Cerebellar cortex (tissue), 1 donor: Measurements from ENCODE around the gene MPV17.

Experiments
- DNase-seq: peaks from one replicate; pipeline ENCODE4 v3.0.0-alpha.2; 2015; ENCODE audit warnings: low spot score

The MPV17 gene

DNA sequence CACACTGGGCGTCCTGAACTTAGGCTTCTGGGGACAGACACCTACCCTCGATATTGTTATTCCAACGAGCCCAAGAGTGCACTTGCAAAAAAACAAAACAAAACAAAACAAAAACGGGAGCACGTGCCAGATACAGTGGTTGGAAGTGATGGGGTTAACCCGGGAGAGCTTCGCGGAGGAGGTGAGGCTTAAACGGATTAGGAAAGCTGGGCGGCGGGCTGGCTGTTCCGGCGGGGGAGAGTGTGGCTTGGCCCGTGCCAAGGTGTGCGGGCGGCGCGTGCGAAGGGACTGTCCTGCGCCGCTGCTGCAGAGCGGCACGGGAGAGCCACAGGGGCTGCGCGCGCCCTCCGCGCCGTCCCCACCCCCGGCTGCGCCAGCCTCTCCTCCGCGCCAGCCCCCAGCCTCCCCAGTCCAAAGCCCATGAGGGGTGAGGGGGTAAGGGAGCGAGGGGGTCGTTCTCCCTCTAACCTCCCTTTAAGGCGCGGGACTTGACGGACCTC is 58.6 kb downstream of the MPV17 start:
- DNase-seq = no peak

DNA sequence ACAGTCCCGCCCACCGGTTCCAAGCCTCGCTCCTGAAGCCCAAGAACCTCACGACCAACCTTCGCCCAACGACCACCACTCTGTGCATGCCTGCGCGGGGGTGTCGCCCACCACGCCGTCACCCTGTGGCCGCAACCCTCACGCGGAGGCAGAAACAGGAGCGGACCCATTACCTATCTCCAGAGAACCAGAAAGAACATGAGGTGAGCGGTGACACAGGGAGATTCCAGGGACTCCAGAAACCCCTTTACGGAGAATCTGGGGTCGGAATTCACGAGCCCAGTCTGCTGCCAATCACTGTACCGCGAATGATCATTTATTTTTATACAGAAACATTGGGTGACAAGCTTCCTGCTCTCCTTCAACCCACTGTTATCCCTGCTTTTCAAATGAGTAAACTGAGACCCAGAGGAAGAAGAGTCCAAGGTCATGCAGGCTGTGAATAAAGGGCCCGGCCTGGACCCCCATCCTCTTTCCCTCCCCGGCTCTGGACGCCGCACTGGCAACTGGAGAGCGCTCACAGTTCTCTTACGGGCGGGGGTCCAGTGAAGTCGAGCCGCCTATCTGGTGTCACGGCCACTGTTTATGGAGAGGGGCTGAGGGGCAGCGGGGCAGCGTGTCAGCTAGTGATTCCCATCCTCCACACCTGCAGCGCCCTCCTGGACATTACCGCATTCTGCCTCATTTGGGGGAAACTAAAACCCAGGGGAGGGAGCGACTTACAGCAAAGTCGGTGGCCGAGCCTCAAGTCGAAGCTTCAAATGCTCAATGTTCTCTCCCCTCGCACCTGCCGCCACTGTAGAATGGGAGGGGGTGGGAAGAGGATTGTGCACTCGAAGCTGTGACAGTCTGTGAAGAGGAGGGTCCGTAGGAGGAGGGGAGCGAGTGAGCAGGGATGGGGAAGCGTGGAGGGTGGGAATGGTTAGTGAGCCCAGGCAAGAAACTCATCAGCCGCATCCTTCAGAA is 59.3 kb downstream of the MPV17 start:
- DNase-seq = no peak

DNA sequence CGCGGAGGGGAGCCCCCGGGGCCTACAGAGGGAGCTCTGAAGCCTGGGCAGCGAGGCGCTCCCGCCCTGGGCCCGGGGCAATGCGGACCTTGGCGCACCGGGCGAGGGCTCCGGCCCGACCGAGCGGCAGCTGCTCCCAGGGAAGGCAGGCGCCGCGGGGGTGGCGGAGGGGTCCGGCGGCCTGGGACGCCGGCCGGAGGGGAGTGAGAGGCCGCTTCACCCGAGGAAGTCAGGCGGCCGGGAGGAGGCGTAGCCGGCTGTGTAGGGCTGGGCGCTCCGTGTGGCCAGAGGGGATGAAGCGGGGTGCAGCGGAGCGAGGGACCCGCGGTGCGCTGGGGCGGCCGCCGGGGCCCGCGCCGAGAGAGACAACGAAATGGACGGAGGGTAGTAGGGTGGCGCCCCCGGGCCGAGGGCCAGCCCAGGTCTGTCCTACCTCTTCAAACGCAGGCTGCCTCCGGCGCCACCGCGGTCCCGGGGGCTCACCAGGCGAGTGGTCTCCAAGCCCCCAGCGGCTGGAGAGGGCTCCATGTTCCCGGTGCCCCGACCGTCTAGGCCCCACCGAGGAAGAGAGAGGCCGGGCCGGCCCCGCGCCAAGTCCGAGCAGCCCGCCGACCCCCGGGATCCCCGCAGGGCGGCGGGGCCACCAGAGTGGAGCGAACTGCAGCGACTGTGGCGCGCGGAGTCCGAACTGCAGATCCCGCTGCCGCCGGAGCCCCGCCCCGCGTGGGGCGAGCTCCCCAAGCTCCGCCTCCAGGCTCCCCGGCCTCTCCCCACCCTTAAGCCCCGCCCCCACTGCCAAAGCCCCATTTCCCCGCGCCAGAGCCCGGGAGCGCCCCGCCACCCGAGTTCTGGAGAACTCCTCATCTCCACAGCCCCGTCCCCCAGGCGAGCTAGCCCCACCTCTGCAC is 60.3 kb downstream of the MPV17 start, which contains the start of gene SLC30A3:
Gene SLC30A3, minus strand, starts transcription at position 669 of the 908 bp plus-strand sequence. Its CDS starts 141 bp downstream, at position 528.
- DNase-seq = no peak

DNA sequence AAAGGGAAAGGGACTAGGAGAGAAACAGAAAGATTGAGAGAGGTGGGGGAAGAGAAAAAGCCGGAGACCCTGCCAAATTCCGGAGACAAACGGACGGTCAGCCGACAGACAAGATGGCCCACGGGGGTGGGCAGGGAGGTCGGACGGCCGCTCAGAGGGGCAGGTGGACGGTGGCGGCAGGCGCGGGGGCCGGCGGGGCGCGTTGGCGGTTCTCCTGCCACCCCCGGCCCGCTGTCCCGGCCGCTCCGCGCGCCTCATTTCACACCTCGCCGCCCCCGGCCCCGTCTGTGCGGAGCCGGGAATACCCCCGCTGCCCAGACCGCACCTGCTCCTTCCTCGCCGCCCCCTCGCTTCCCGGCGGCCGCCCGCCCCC is 61.0 kb downstream of the MPV17 start:
- no peak for DNase-seq

DNA sequence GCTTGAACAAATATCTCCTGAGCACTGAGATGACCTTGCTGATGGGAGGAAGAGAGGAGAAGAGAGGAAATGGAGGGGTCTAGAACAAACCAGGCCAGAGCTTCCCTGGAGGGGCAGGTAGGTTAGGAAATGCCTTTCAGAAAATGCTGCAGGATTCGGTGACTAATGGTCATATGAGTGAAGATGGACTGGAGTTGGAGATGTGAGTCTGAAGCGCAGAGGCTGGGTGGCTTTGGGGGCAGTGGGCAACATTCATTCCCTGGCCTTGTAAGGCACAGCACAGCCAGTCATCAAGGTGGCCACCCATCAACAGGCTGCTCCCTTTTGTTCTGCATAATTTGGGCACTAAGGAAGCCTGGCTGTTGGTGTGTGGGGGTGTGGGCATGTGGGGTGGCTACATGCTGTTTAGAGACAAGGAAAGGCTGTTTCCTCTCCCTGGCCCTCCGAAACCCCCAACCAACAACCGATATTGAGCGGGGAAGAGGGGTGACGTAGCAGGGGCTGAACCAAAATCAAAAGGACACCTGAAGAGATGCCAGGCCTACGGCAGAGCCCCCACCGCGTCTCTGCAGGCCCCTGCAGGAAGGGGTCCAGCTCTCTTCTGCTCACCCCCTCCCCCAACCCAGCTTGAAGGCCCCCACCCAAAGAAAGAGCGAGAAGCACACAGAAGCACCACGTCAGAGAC is 61.5 kb downstream of the MPV17 start:
- no peak for DNase-seq
